HG03378 (cell line): ENCODE results near the gene GSTM2.

ENCODE experiments used
- ATAC-seq: cut with Tn5 transposase; IDR thresholded peaks from one replicate; pipeline ENCODE4 v1.9.1; 2021; ENCODE audit warnings: mild to moderate bottlenecking, moderate library complexity; ENCODE audit not compliant: unreplicated experiment

The GSTM2 gene

DNA sequence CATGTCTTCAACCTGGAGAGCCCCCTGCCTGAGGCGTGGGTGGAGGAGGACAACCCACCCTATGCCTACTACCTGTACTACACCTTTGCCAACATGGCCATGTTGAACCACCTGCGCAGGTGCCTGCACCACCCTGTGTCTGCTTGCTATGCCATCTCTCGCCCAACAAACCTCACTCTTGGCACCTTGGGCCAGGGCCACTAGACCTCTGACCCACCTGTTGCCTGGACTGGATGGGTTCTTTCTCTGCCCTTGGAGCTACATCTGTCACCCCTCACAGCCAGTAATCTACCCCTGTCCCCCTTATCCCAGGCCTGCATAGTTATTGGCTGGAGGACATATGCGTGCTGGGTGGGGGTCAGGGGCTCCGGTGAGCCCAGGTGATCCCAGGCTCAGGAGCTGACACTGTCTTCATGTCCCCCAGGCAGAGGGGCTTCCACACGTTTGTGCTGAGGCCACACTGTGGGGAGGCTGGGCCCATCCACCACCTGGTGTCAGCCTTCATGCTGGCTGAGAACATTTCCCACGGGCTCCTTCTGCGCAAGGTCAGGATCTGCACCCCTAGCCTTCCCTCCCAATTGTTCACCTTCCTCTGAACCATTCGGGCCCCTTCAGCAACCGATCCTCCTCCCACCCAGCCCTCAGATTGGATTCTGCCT is 38.4 kb upstream of the GSTM2 start:
- ATAC-seq = no peak

DNA sequence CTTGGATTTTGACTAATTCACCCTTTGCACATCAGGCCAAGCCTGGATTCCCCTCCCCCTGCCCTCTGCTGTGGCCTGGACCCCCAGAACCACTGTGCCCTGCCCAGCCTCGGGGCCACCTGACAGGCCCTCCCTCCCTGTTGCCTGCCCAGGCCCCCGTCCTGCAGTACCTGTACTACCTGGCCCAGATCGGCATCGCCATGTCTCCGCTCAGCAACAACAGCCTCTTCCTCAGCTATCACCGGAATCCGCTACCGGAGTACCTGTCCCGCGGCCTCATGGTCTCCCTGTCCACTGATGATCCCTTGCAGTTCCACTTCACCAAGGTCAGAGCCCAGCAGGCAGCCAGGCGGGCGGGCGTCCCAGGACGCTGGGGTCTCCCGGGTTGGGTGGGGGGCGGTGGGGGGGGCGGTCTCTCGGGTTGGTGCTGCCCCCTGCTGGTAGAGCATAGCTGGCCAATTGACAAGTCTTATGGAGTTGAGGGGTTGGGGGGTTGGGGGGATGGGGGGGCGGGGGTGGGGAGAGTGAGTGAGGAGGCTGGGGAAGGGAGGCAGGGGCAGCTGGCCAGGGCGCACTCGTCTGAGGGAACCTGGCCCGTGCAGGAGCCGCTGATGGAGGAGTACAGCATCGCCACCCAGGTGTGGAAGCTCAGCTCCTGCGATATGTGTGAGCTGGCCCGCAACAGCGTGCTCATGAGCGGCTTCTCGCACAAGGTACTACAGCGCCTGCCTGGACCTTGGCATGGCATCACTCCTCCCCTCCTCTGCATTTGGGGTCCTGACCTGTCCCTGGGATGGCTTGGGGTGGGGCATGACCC is 37.6 kb upstream of the GSTM2 start:
- ATAC-seq = no peak

GRCh38 chr1:109630898-109631512 is 36.9 kb upstream of the GSTM2 start:
- no peak for ATAC-seq

GRCh38 chr1:109631513-109632505 is 36.0 kb upstream of the GSTM2 start:
- no peak for ATAC-seq

GRCh38 chr1:109632671-109633346 is 35.0 kb upstream of the GSTM2 start:
- no peak for ATAC-seq

GRCh38 chr1:109634292-109634691 is 33.6 kb upstream of the GSTM2 start:
- ATAC-seq = no peak

GRCh38 chr1:109634771-109635750 is 32.8 kb upstream of the GSTM2 start:
- ATAC-seq = no peak

- ATAC-seq = no peak
These were observed 32.0 kb upstream of the GSTM2 start for GRCh38 chr1:109635862-109636200.

GRCh38 chr1:109636201-109636952 is 31.5 kb upstream of the GSTM2 start:
- no peak for ATAC-seq

GRCh38 chr1:109637446-109637845 is 30.4 kb upstream of the GSTM2 start:
- no peak for ATAC-seq

- ATAC-seq = no peak
These were observed 28.6 kb upstream of the GSTM2 start for GRCh38 chr1:109639063-109639840.

- ATAC-seq = no peak
These were observed 28.0 kb upstream of the GSTM2 start for GRCh38 chr1:109639841-109640184.

DNA sequence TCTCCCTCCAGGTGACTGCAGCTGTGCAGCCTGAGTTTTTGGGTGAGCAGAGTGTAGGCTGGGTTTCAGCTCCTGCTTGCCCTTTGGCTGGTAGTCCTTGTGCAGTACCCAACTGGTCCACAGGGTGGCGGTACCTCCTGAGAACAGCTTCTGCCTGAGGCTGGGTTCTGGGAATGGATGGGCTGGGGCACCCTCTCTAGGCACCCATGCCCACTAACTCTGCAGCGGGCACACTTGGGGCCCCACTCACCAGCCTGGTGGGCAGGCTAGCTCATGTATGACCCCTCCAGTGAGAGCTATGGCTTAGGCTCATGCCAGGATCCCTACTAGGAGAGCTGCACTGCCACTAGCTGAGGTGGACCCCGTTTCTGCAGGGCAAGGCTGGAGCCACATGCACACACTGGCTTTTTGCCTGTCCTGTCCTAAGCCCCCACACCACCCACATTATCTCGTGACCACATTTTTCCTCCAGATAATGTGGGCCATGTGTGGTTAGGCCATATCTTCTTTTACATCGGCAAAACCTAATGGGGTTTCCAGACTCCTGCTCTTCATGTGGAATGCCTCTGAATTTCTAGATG is 27.5 kb upstream of the GSTM2 start:
- peak; percentile 61 for ATAC-seq

DNA sequence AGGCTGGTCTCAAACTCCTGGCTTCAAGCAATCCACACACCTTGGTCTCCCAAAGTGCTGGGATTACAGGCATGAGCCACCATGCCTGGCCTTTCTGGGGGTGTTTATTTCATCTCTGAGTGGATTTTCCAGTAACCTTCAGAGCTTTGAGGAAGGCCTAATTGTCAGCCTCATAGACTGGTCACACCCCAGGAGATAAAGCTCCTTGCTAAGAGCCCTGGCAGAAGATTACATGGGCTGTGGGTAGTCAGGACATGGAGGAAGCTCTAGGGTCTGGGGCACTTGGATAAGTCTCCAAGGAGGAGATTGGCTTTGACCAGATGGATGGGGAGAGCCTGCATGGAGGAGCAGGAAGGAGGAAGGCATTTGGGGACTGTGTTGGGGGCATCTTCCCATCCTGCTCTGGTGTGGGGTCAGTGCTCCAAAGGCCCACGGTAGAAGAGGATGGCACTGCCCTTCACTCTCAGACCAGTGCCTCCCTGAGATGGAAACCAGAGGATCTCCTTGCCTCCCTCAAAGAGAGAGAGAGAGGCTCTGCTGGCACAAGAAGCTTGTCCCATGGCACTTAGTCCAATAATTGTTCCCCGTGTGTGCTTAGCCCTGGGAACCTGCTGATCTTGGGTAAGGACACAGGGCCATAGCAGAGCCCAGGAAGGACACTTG is 26.6 kb upstream of the GSTM2 start:
- no peak for ATAC-seq

- ATAC-seq = no peak
These were observed 26.0 kb upstream of the GSTM2 start for GRCh38 chr1:109641861-109642260.

DNA sequence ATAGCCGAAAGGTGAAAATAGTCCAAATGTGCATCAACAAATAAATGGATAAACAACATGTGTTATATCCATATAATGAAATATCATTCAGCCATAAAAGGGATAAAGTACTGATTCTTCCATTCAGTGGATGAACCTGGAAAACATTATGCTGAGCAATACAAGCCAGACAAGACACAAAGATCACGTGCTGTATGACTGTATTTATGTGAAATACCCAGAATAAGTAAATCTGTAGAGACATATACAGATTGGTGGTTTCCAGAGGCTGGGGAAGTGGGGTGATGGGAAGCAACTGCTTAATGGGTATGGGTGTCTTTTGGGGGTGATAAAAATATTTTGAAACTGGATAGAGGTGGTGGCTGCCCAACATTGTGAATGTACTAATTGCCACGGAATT is 25.2 kb upstream of the GSTM2 start:
- no peak for ATAC-seq
